Measurements from ENCODE around the gene SIGMAR1.

GRCh38 chr9:34620061-34620994, 17.3 kb downstream of the SIGMAR1 start, which contains the start of gene DCTN3:
- TF ChIP-seq, protein P1, sequence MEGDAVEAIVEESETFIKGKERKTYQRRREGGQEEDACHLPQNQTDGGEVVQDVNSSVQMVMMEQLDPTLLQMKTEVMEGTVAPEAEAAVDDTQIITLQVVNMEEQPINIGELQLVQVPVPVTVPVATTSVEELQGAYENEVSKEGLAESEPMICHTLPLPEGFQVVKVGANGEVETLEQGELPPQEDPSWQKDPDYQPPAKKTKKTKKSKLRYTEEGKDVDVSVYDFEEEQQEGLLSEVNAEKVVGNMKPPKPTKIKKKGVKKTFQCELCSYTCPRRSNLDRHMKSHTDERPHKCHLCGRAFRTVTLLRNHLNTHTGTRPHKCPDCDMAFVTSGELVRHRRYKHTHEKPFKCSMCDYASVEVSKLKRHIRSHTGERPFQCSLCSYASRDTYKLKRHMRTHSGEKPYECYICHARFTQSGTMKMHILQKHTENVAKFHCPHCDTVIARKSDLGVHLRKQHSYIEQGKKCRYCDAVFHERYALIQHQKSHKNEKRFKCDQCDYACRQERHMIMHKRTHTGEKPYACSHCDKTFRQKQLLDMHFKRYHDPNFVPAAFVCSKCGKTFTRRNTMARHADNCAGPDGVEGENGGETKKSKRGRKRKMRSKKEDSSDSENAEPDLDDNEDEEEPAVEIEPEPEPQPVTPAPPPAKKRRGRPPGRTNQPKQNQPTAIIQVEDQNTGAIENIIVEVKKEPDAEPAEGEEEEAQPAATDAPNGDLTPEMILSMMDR (conservative IDR thresholded peaks at IDR 0.05): no peak
- peak; percentile 35; the same call in 1 of the 2 replicates for TF ChIP-seq ZFX (IDR thresholded peaks at IDR 0.05)

Measured in C4-2B (cell line).